GM21390 (cell line): ENCODE data around the gene DRD2.

ENCODE experiments used
- ATAC-seq: cut with Tn5 transposase; IDR thresholded peaks from one replicate; pipeline ENCODE4 v1.9.1; 2021; ENCODE audit not compliant: unreplicated experiment

Gene DRD2

DNA sequence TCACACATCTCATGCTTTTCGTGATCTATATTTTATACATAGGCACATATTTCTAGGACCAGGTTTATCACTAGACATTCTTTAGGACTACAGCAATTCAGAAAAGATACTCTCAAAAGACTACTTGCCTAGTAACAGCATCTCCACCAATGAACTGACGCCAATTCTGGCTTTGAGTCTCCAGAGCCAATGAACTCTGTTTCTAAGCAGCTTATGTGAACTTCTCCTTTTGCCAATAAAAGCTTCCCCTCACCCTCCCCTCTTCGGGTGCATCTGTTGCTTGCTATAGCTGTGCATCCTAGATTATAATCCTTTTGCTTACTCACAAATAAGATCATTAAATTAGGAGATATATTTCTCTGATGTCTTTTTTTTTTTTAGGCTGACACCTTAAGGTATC, 99.0 kb downstream of the DRD2 start:
- ATAC-seq: peak; percentile 73

DNA sequence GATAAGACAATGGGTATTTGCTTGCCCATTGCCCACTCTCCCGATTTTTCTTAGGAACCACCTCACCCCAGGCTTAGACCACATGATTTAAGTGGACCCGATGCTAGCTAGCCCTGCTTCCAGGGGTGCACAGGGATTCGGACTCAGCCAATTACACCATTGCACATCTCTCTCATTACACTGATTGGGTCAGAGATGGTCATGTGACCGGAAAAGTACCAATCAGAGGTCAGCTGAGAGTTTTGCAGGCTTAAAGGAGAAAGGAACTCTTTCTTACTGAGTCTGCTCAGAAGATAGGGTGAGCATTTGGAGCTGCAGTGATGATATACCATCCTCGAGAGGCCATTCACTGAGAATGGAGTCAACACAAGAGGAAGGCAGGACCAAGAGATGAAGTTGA, 99.8 kb downstream of the DRD2 start:
- ATAC-seq: no peak

DNA sequence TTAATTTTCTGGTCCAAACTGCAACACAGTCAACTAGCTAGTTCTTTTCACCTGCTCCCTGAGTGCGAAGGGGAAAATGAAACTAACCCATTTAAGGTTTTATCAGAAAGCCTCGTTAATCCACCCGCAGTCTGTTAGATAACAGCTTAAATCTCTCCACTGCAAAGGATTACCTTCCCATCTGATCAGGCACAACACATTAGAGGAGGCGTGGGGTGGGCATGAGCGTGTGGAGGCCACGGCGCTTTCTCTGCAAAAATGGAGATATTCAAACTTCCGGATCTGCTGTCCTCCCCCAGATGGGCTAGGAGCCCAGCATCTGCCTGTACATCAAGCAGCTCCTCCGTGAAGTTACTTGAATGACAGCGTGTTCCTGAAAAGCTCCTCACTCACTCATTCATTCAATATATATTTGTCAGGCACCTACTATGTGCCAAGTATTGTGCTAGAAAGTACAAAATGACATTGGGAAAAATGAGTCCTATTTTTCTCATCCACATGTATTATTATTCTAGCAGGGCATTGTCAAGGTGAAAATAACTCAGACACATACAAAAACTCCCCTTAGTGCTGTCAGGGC, 101.1 kb downstream of the DRD2 start:
- no peak for ATAC-seq

DNA sequence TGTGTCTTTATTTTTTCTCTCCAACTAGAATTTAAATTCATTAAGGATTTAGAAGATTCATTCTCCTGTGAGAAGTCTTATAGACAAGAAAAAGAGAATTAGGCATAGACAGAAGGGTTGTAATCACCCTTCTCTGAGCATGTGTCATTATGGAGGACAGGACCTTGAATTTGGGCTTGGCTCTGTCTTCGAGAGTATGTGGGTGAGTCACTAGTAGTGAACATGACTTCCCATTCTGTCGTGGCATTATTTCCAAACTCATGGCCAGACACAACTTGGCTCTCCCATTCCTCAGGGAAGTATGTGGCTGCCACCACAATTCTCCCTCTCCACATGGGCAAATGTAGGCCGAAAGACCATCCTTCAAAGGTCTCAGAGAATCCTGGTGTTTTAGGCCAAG, 101.9 kb downstream of the DRD2 start:
- ATAC-seq: no peak

DNA sequence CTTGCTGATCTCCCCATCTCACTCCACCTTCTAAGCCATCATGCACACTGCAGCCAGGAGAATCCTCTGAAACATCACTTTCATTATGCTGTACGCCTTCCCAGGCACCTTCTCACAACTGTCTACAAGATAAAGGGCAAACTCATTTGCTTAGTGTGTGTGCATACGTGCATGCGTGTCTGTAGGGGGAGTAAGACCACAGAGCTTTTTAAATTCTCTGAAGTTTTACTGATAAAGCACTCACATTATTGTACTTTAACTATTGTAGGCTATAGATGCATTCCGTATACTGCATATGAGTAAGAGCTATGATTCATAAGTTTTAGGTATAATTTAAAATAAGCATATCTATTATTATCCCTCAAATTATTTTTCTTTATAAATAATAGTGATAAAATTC, 102.9 kb downstream of the DRD2 start:
- ATAC-seq: no peak

DNA sequence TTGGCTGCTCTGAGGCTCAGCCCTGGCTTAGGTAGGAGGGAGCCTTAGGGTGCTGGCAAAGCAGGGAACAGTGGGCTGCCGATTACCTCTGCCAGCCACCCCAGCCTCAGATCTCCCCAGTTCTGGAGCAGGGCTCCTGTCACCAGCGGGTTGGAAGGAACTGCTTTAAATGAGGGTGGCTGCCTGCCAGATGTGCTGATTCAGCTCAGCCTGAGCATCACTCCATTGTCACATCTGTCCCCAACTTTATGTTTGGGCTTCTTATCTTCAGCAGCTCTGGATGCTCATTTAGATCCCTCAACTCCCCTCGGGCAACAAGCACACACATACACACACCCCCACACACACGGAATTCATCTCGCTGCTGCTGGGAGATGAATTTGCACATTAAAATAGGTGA, 104.6 kb downstream of the DRD2 start:
- no peak for ATAC-seq

DNA sequence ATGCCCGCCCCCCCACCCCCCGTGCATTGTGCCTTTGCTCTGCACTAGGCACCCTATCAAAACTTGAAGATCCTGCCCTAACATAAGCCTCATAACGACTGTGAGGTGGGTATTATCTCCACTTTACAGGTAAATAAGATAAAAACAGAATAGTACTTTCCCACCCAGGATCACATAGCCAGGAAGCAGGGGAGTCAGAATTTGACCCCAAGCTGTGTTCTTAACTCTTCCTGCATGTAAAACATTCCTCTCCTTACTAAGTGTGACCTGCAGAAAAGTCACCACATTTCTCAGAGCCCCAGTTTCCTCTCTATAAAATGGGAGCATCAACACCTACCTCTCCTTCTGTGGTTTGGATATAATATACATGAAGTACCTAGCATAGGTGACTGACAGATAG, 105.8 kb downstream of the DRD2 start:
- ATAC-seq: no peak

DNA sequence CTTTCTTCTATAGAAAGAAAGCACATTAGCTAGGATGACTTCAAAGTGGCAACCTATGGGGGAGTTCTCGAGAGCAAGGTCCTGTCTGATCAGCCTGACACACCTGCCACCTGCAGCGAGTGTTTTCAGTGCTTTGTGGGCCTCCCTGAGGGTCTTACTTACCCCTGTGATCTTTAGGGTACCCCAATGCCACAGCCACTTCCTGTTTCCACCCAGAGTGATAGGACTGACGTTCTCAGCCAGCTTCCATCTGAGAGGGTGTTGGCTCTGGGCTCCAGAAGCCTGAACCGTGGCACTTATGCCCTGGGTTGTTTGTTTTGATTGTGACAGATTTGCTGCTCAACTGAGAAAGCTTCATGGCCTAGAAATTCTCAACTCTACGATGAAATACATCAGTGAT, 109.3 kb downstream of the DRD2 start:
- no peak for ATAC-seq

DNA sequence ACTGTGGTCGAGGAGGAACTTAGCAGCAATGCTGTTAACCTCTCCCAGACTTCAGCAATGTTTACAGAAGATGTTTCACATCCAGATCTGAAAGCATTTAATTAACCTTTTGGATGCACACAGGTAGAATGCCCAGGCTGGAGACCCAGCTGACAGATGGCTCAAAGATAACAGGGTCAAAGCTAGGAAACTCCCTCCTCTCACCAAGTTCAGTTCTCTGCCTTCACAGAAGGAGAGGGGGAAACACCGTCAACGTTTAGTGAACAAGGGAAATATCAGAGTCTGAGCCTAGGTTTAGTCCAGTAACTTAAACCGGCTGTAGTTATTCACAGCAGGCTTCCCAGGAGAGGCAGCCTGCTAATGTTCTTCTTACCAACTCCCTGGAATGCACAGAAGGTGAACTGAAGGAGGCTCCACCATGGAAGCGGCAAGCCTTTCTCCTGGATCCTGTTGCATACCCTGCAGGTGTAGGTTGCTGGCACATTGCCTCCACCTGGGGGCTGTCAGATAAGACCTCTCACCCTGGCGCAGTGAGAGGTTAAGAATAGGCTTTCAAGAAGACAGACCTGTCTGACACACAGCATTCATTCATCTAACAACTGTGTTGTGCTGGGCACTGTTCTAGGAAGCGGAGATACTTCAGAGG, 111.1 kb downstream of the DRD2 start:
- ATAC-seq: no peak

DNA sequence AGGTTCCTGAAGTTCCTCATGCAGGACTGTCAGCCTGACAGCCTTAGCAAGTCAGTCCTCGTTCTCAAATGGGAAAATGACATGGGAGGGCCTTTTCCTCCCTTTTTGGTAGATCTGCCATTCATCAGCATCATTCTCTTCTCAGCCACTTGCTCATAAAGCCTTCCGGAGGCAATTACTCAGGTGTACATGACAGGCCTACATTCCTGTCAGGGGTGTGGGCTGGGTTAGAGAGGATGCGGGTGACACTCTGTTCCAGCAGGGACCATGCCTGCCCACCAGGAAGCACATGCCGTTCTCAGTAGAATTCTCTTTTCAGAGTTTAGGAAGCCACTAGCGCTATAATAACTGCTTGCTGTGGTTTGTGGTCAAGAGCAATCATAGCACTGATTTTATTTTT, 111.8 kb downstream of the DRD2 start:
- ATAC-seq: no peak
